AG08395 (cell line): ENCODE measurements around the gene ERICH2.
A peak's percentile ranks its signal among the peaks of the same experiment; 100 is the strongest.

Experiments
- DNase-seq: peaks from one replicate; pipeline ENCODE4 v3.0.0; 2012; ENCODE audit warnings: mixed read lengths, low spot score

ERICH2 gene

DNA sequence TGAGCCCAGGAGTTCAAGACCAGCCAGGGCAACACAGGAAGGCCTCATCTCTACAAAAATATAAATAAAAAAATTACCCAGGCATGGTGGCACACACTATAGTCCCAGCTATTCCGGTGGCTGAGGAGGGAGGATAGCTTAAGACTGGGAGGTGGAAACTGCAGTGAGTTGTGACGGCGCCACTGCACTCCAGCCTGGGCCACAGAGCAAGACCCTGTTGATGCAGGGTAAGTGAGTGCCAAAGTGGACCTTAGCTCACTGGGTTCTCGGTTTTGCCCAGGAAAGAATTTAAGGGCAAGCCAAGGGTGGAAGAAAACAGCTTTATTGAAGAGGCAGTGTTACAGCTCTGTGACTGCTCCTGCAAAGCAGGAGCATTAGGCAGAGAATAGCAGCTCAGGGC is 6.9 kb upstream of the ERICH2 start:
- DNase-seq, result no peak

DNA sequence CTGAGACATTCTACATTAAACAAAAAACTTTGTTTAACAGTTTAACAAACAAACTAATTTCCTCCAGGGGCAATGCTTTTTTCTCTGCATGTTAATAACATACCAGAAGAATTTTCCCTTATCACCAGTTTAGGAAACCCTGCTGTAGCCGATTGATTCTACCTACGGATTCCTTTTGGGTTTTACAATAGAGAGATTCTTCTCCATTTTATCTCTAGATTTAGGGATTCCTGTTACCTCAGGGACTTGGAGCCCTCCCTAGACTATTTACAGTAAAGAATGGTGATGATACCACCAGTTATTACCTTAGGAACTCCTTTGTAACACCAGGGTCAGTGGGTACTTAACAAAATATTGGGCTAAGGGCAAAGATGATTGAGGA is 5.3 kb upstream of the ERICH2 start:
- no peak for DNase-seq

- DNase-seq, result no peak
Observed at GRCh38 chr2:170766693-170767092, 3.5 kb upstream of the ERICH2 start.

DNA sequence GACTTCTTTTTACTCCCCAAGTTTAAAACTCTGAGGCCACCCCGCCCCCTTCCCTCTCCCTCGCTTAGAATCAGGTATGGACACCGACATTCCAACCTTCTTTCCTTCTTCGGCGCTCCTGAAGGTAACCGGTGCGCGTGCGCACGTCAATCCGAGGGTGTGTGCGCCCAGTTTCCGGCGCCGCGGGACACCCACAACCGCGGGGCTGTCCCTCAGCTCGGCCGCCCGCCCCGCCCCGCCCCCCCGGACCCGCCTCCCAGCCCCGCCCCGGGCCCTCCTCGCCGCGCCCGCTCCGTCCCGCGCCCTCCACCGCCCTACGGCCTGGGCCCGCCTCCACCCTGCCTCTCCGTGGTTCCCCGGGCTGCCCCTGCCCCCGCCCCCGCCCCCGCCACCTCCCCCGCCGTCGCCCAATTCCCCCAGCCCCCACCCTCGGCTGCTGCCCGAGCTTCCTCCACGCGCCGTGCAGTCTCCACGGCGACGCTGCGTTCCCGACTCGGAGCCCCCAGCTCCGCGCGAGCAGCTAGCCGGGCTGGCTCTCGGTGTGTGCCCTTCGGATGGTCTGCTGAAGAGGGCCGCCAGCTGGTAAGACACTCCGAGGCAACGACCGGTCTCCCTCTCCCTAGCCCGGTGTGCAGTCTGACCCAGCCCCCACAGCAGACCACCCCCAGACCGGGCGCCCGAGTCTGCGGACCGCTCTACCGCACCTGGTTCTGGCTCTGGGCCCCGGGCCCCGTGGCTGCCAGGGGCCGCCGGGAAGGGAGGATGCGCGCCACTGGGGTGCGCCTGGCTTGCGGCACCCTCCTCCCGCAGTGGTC is 635 bp downstream of the ERICH2 start:
- peak; percentile 88 for DNase-seq

DNA sequence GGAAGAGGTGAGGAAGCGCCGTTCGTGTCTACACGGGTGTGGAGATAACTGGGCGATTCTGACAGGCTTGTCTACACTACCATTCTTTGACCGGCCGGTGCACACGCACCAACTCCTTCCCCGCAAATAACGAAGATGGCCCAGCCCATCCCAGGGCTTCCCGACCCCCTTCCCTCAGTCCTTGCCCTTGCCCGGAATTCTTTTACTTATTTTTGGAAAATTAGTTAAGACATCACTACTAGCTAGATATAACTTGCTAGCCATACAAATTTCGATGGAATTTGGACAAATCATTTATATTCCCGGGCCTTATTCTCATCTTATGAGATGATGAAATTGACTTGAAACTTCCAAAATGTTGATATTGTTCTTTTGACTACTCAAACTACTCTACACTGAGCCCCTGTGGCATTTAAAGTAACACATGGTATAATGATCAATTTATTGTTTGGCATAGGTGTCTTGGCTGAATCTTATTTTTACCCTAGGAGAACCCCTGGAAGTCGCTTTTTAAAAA is 1.3 kb downstream of the ERICH2 start:
- DNase-seq, result peak; percentile 2

DNA sequence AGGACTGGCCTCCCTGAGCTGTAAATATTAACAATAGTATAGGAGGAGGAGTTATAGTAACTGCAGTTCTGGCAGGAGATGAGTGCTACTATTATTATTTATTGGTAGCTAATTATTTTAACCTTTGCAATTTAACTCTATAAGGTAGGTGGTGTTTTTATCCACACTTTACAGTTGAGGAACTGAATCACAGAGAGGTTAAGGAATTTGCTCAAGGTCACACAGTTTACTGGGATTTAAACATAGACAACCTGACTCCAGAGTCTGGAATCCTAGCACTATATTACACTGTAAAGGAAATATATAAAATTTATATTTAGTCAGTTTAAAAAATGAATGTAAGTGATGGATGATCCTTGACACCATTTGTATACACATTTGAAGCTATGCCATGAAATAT is 2.1 kb downstream of the ERICH2 start:
- DNase-seq, result no peak

DNA sequence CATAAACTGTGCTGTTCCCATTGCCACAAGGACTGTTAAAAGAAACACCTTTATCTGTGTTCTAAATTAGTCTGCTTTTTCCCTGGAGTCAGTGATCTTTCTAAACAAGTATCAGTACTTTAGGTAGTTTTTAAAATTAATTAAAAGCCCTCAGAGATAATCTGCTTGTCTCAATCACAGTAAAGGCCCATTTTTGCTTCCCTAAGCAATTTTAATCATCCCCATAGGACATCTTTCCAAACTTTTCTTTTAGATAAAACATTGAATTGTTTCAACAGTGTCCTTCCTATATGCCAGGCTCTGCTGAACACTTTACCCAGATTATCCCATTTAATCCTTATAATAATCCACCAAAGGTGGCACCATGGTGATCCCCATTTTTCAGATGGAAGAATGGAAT is 3.9 kb downstream of the ERICH2 start:
- DNase-seq, result no peak

DNA sequence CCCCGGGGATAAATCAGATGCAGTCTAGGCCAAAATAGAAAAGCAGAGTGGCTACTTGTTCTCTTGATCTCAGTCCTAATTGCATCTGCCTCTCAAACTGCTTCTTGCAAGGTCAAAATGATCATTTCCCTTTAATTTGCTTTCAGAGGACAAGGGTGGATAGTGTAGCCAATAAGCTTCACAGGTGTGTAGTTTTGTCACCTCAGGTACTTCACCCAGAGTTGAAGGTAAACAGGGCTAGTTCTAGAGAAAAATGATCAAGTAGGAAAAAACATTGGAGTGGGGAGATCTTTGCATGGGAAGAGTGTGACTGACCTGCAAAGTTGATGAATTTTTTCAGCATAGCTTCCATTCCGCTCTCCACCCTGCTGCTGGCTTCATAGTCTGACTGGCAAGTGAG is 8.7 kb downstream of the ERICH2 start:
- no peak for DNase-seq

DNA sequence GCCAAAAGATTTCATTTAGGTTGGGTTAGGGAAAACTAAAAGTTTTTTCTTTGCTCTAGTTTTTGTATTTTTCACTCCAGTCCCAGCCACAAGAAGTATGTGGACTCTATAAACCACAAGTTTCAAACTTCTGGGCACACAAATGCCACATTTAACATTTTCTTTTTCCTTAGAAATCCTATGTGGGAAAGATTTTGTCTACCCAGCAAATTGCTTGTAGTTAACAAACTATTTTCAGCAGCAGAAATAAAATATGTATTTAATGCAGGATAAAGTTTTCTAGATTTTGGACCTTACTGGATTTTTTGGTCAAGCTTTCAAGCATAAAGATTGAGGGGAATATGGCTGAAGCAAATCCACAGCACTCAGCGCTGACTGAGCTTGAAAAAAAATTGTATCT is 9.1 kb downstream of the ERICH2 start:
- DNase-seq, result no peak

- DNase-seq, result no peak
Observed at GRCh38 chr2:170782673-170783072, 12.5 kb downstream of the ERICH2 start.

GRCh38 chr2:170783549-170783948 is 13.4 kb downstream of the ERICH2 start:
- no peak for DNase-seq

DNA sequence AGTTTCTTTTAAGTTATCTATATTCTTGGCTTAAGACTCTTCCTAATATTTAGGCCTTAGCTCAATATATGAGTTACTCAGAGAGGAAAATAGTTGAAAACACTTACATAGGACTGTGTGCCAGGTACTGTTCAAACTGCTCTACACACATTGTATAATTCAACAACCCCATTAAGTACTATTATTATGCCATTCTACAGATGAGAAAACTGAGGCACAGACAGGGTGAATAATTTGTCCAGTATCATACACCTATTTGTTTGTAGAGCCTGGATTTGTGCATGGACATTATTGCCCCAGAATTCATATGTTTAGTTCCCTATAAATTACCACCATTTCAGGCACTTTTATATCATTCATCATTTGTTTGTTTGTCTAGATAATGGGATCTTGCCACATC is 28.8 kb downstream of the ERICH2 start:
- DNase-seq, result no peak

GRCh38 chr2:170806548-170806947 is 36.4 kb downstream of the ERICH2 start:
- DNase-seq, result no peak

- peak; percentile 87 for DNase-seq
Observed at GRCh38 chr2:170812710-170813600, 42.8 kb downstream of the ERICH2 start.

- DNase-seq, result peak; percentile 65
Observed at GRCh38 chr2:170813611-170814532, 43.7 kb downstream of the ERICH2 start.

DNA sequence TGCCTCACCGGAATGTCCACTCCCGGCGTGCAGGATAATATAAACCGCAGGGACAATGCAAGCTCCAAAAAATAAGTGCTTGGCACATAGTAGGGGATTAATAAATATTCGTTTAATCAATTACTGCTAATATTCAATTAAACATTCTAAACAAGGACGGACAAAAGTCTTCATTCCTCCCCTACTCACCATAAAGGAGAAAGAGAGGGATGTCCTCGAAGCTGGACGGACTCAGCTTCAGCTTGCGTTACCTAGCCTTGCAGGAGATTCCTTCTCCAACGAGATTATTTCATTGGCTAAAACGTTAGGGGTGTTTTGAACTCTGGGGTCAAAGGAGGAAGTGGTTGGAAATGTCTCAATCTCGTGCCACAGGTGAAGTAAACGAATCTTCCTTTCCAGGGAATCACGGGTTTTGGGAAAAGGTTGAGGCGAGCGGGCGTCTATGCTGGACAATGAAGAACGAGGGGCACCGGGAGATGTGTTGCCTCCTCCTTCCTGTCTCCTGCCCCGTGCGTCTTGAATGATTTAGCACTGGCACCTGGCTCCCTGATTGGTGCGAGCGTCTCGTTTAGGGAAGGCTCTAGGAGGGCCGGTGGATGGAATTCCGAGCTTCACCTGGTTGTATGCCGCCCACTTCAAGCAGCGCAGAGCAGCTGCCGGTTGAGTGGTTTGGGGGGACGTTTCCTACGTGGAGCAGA is 44.5 kb downstream of the ERICH2 start:
- DNase-seq, result no peak

DNA sequence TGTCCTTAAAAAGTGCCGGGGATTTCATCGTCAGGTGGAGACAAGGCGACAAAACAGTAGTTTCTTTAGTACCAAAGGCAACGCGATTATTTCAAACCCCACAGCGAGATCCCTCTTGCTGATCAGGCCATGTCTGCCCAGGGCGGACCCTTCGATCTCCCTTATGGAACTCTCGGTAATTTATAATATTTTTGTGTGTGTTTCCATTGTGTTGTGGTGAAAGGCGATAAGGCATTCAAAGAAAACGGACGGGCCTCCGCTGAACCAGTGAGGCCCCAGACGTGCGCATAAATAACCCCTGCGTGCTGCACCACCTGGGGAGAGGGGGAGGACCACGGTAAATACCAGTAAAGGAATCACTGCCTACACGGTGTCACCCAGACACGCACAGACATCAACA is 45.1 kb downstream of the ERICH2 start:
- DNase-seq, result no peak

DNA sequence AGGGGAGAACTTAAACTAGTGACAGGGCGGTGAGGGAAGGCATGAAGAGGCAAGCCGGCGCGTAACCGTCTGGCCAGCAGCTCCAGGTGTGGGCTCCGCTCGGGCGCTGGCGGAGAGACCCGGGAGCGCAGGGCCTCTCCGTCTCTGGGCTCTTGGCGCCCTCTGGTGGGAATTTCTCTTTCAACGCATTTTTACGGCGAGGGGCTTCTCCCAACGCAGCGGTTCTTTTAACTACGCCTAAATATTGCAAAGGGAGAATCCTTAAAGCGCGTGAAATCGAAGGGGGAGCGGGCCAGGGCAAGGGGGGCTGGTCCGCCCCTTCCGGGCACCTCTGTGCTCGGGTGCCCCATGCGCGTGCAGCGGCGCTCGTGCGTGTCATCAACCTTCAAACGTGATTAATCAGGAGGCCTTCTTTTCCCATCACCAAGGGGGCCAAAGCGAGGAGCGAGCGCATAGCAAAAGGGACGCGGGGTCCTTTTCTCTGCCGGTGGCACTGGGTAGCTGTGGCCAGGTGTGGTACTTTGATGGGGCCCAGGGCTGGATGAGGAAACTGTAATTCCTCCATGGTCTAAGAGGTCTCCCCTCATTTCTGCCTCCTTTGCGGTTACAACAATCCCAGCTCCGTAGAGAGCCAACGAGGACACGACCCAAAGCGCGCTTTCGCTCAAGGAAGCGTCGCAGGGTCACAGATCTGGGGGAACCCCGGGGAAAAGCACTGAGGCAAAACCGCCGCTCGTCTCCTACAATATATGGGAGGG is 45.7 kb downstream of the ERICH2 start:
- peak; percentile 60 for DNase-seq

- peak; percentile 84 for DNase-seq
Observed at GRCh38 chr2:170816504-170817092, 46.4 kb downstream of the ERICH2 start, which contains the start of gene GAD1. Gene GAD1 (plus strand): TSS chr2:170816887. CDS start chr2:170818592, 1,705 bp downstream.
